Caco-2 (cell line): ENCODE results near the gene PSRC1. TPM values are rescaled to one million over a fixed set of nuclear protein-coding genes. Genes with fewer than 3 reads are reported as not detected.

Experiments
- BruUV-seq: library from RNA; stranded (reverse); fragments of 400-500 nt; replicated peaks from 2 replicates; lab custom pipeline; 2021; lab: Mats Ljungman, UMichigan
- CTCF ChIA-PET: fragments of 300-600 bp; sonication (Branson Sonifier 250); formaldehyde crosslinking; loops from one replicate; lab custom pipeline; 2022; ENCODE audit warnings: antibody characterized with exemption; lab: Charles Lee
- POLR2A ChIA-PET: fragments of 300-600 bp; sonication (Branson Sonifier 250); formaldehyde crosslinking; loops from one replicate; lab custom pipeline; 2022; ENCODE audit warnings: antibody characterized with exemption; lab: Charles Lee
- DNase-seq, 2 experiments: peaks; one replicate each; pipeline versions ENCODE4 v3.0.0 to v3.0.0-alpha.2; 2020 to 2022
- H3K27me3 ChIP-seq: replicated peaks from 2 replicates; pipeline ENCODE4 v1.6.0; 2011; ENCODE audit warnings: low read length; ENCODE audit not compliant: control insufficient read depth, insufficient read depth
- H3K36me3 ChIP-seq: 2 replicates; pipeline ENCODE4 v1.5.1; 2011; ENCODE audit warnings: low read length; ENCODE audit not compliant: control insufficient read depth, insufficient read depth
- H3K4me1 ChIP-seq: fragments of 250-450 bp; sonication (Bioruptor Pico); 2 replicates; pipeline ENCODE4 v1.5.1; 2020; ENCODE audit warnings: mild to moderate bottlenecking
- H3K4me3 ChIP-seq: 2 replicates; pipeline ENCODE4 v1.5.1; 2011; ENCODE audit warnings: low read depth, mild to moderate bottlenecking, control low read depth, low read length
- H3K9me3 ChIP-seq: fragments of 250-450 bp; sonication (Bioruptor Pico); 2 replicates; pipeline ENCODE4 v1.5.1; 2020; ENCODE audit warnings: mild to moderate bottlenecking, moderate library complexity
- H3K27ac Mint-ChIP-seq: one replicate; pipeline ENCODE4 v1.8.0; 2022; ENCODE audit warnings: mixed read lengths; ENCODE audit not compliant: unreplicated experiment
- H3K27me3 Mint-ChIP-seq: one replicate; pipeline ENCODE4 v1.8.0; 2022; ENCODE audit warnings: mixed read lengths; ENCODE audit not compliant: insufficient read depth, unreplicated experiment
- H3K36me3 Mint-ChIP-seq: one replicate; pipeline ENCODE4 v1.8.0; 2022; ENCODE audit warnings: mild to moderate bottlenecking, mixed read lengths; ENCODE audit not compliant: insufficient read depth, unreplicated experiment
- H3K4me1 Mint-ChIP-seq: one replicate; pipeline ENCODE4 v1.8.0; 2022; ENCODE audit warnings: low read depth, mixed read lengths; ENCODE audit not compliant: unreplicated experiment
- H3K4me3 Mint-ChIP-seq: one replicate; pipeline ENCODE4 v1.8.0; 2022; ENCODE audit warnings: mild to moderate bottlenecking, moderate library complexity, mixed read lengths; ENCODE audit not compliant: unreplicated experiment
- H3K9me3 Mint-ChIP-seq: one replicate; pipeline ENCODE4 v1.8.0; 2022; ENCODE audit warnings: mixed read lengths; ENCODE audit not compliant: unreplicated experiment
- intact Hi-C: fragments of 100-400 bp; cut with micrococcal nuclease; formaldehyde crosslinking; loops from one replicate; pipeline ENCODE4 v1.10.0; 2022; ENCODE audit not compliant: unreplicated experiment
- total RNA-seq: library from RNA; stranded (reverse); gene quantifications from 2 replicates; pipeline ENCODE4 v1.2.3, GENCODE V29; 2022
- TF ChIP-seq, protein P1 (sequence below), 2 experiments: fragments of 200-600 bp in 1 of 2; IDR thresholded peaks; 1 replicate in 1 of 2; 2 replicates in 1 of 2; pipeline versions ENCODE4 v1.5.1 to v1.8.0; 2011 to 2022; ENCODE audit warnings: antibody characterized with exemption in 1 of 2, control low read depth in 1 of 2, inconsistent platforms in 1 of 2, low read depth in 1 of 2, low read length in 1 of 2, mild to moderate bottlenecking in 1 of 2, moderate library complexity in 1 of 2; ENCODE audit not compliant: insufficient read depth in 1 of 2, severe bottlenecking in 1 of 2, unreplicated experiment in 1 of 2

The PSRC1 gene
- total RNA-seq, 1 experiment from 2014 or later, result 24.9 TPM

- POLR2A ChIA-PET, result no interaction called here
- H3K9me3 ChIP-seq, result no peaks in the 10 kb centered on the region
- H3K4me1 ChIP-seq, result no peaks in the 10 kb centered on the region
- H3K27me3 ChIP-seq, result no peaks in the 10 kb centered on the region
- peak; percentile 45 to 54 for DNase-seq
- CTCF ChIA-PET, result interaction anchor here (0.8 to 1.1 kb wide), 2 partner anchors 39 to 160 kb away, joined by 4 to 5 read pairs; no protein-coding TSS in a partner anchor
- H3K4me3 ChIP-seq, result no peak overlapping the region
- Mint-ChIP-seq H3K4me3 (no peak overlapping the region), H3K27me3 (no peaks in the 10 kb centered on the region), H3K9me3 (no peaks in the 10 kb centered on the region), H3K27ac (no peak overlapping the region), H3K4me1 (peaks cover 9% of the 10 kb centered on the region), H3K36me3 (peaks cover 72% of the 10 kb centered on the region)
- no TSS peak for BruUV-seq
- TF ChIP-seq, protein P1, sequence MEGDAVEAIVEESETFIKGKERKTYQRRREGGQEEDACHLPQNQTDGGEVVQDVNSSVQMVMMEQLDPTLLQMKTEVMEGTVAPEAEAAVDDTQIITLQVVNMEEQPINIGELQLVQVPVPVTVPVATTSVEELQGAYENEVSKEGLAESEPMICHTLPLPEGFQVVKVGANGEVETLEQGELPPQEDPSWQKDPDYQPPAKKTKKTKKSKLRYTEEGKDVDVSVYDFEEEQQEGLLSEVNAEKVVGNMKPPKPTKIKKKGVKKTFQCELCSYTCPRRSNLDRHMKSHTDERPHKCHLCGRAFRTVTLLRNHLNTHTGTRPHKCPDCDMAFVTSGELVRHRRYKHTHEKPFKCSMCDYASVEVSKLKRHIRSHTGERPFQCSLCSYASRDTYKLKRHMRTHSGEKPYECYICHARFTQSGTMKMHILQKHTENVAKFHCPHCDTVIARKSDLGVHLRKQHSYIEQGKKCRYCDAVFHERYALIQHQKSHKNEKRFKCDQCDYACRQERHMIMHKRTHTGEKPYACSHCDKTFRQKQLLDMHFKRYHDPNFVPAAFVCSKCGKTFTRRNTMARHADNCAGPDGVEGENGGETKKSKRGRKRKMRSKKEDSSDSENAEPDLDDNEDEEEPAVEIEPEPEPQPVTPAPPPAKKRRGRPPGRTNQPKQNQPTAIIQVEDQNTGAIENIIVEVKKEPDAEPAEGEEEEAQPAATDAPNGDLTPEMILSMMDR (IDR thresholded peaks at IDR 0.05; ENCODE audit: insufficient read depth in 1 of 2, low read depth in 1 of 2, low read length in 1 of 2, severe bottlenecking in 1 of 2, unreplicated experiment in 1 of 2), result peak; percentile 46 to 52
- no peaks in the 10 kb centered on the region; the same call in none of the 2 replicates for H3K36me3 ChIP-seq
- intact Hi-C loops, result loop anchor here (1.0 kb wide), 1 partner anchor 10 kb away; the partner anchor contains the start of gene CELSR2
Measured at GRCh38 chr1:109239409-109240068, 43.4 kb downstream of the PSRC1 start.

GRCh38 chr1:109239047-109239408 lies 43.9 kb downstream of the PSRC1 start:
- Histone ChIP-seq H3K36me3 (no peaks in the 10 kb centered on the region; the same call in none of the 2 replicates), H3K4me1 (no peaks in the 10 kb centered on the region), H3K9me3 (no peaks in the 10 kb centered on the region), H3K27me3 (no peaks in the 10 kb centered on the region), H3K4me3 (no peak overlapping the region)
- intact Hi-C loops, result no loop called here
- no peak for DNase-seq
- ChIA-PET POLR2A (no interaction called here), CTCF (interaction anchor here (0.8 to 1.1 kb wide), 2 partner anchors 39 to 161 kb away, joined by 4 to 5 read pairs; no protein-coding TSS in a partner anchor)
- no TSS peak for BruUV-seq
- Mint-ChIP-seq H3K27ac (no peak overlapping the region), H3K27me3 (no peaks in the 10 kb centered on the region), H3K9me3 (no peaks in the 10 kb centered on the region), H3K4me3 (no peak overlapping the region), H3K4me1 (peaks cover 9% of the 10 kb centered on the region), H3K36me3 (peaks cover 71% of the 10 kb centered on the region)
- TF ChIP-seq, protein P1 (IDR thresholded peaks at IDR 0.05; ENCODE audit: insufficient read depth in 1 of 2, low read depth in 1 of 2, low read length in 1 of 2, severe bottlenecking in 1 of 2, unreplicated experiment in 1 of 2), result no peak

DNA sequence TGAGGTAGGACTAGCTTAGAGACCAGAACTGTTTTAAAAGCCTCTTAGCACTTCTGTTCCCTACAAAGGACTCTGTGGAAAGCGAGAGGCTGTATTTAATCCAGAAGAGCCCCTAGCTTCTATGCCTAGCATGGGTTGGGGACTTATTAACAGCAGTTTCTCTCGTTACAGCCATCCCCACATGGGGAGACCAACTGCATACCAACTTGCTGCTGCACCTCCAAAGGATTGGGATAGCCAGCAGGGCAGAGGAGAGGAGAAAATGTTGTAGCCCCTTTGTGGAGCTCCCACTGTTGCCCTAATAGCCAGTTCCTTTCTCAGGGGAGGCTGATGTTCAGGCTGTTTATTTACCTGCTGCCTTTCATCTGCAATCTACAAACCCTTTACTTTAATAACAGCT lies 44.6 kb downstream of the PSRC1 start:
- H3K4me1 ChIP-seq, result no peaks in the 10 kb centered on the region
- Mint-ChIP-seq H3K4me1 (peaks cover 9% of the 10 kb centered on the region), H3K36me3 (peaks cover 68% of the 10 kb centered on the region), H3K4me3 (no peak overlapping the region), H3K9me3 (no peaks in the 10 kb centered on the region), H3K27ac (no peak overlapping the region), H3K27me3 (no peaks in the 10 kb centered on the region)
- no peaks in the 10 kb centered on the region; the same call in none of the 2 replicates for H3K36me3 ChIP-seq
- ChIA-PET POLR2A (no interaction called here), CTCF (no interaction called here)
- no peak for DNase-seq
- no TSS peak for BruUV-seq
- H3K4me3 ChIP-seq, result no peak overlapping the region
- H3K9me3 ChIP-seq, result no peaks in the 10 kb centered on the region
- TF ChIP-seq, protein P1 (IDR thresholded peaks at IDR 0.05; ENCODE audit: insufficient read depth in 1 of 2, low read depth in 1 of 2, low read length in 1 of 2, severe bottlenecking in 1 of 2, unreplicated experiment in 1 of 2), result no peak
- intact Hi-C loops, result no loop called here
- H3K27me3 ChIP-seq, result no peaks in the 10 kb centered on the region
